Mesendoderm (in vitro differentiated cells): Measurements from ENCODE around the gene PGC.

Source experiments
- DNase-seq: peaks from one replicate; pipeline ENCODE4 v3.0.0; 2013
- H2AK5ac ChIP-seq: 2 replicates; pipeline ENCODE4 v1.6.1; 2013; ENCODE audit warnings: low read length, inconsistent platforms
- H2BK120ac ChIP-seq: 2 replicates; pipeline ENCODE4 v1.6.1; 2013; ENCODE audit warnings: low read depth, mild to moderate bottlenecking, low read length, moderate library complexity, mixed read lengths
- H2BK15ac ChIP-seq: replicated peaks from 2 replicates; pipeline ENCODE4 v1.6.1; 2013; ENCODE audit warnings: low read depth, mild to moderate bottlenecking, moderate library complexity
- H2BK5ac ChIP-seq: 2 replicates; pipeline ENCODE4 v1.6.1; 2013; ENCODE audit warnings: low read length, inconsistent platforms
- H3K18ac ChIP-seq: 2 replicates; pipeline ENCODE4 v1.6.1; 2013; ENCODE audit warnings: mild to moderate bottlenecking, low read length, mixed read lengths
- H3K23ac ChIP-seq: one replicate; pipeline ENCODE4 v1.6.1; 2013; ENCODE audit warnings: low read length
- H3K27ac ChIP-seq: 2 replicates; pipeline ENCODE4 v1.5.1; 2013; ENCODE audit warnings: low read depth, mild to moderate bottlenecking, inconsistent platforms, low read length, moderate library complexity
- H3K27me3 ChIP-seq: 2 replicates; pipeline ENCODE4 v1.6.1; 2013; ENCODE audit warnings: low read length, control low read depth, mild to moderate bottlenecking, inconsistent platforms; ENCODE audit not compliant: insufficient read depth, poor library complexity
- H3K36me3 ChIP-seq: 2 replicates; pipeline ENCODE4 v1.6.1; 2013; ENCODE audit warnings: low read length, inconsistent platforms; ENCODE audit not compliant: control insufficient read depth, insufficient read depth
- H3K4ac ChIP-seq: one replicate; pipeline ENCODE4 v1.6.1; 2013; ENCODE audit warnings: low read depth, mild to moderate bottlenecking, low read length, moderate library complexity
- H3K4me1 ChIP-seq: 2 replicates; pipeline ENCODE4 v1.6.1; 2013; ENCODE audit warnings: low read depth, low read length, inconsistent platforms; ENCODE audit not compliant: control insufficient read depth
- H3K4me2 ChIP-seq: 2 replicates; pipeline ENCODE4 v1.6.1; 2013; ENCODE audit warnings: low read length
- H3K4me3 ChIP-seq: 2 replicates; pipeline ENCODE4 v1.5.1; 2013; ENCODE audit warnings: mild to moderate bottlenecking, low read length
- H3K56ac ChIP-seq: one replicate; pipeline ENCODE4 v1.6.1; 2013; ENCODE audit warnings: low read length
- H3K79me1 ChIP-seq: 2 replicates; pipeline ENCODE4 v1.6.1; 2013; ENCODE audit warnings: low read length, inconsistent platforms
- H3K79me2 ChIP-seq: 2 replicates; pipeline ENCODE4 v1.6.1; 2013; ENCODE audit warnings: mild to moderate bottlenecking, low read length; ENCODE audit not compliant: control insufficient read depth, insufficient read depth
- H3K9ac ChIP-seq: 2 replicates; pipeline ENCODE4 v1.6.1; 2013; ENCODE audit warnings: low read length, inconsistent platforms
- H4K5ac ChIP-seq: one replicate; pipeline ENCODE4 v1.6.1; 2013; ENCODE audit warnings: low read length
- H4K8ac ChIP-seq: one replicate; pipeline ENCODE4 v1.6.1; 2013; ENCODE audit warnings: low read depth, mild to moderate bottlenecking, control low read depth, low read length, moderate library complexity
- WGBS: extraction: QIAGEN DNeasy Blood & Tissue Kit; methylation state at CpG from one replicate; pipeline ENCODE4 v1.1.7; 2013; ENCODE audit warnings: low lambda C conversion rate, missing lambda C conversion rate; ENCODE audit not compliant: insufficient coverage; ENCODE audit errors: extremely low coverage; 5-methylcytosine and 5-hydroxymethylcytosine counted together

The PGC gene

DNA sequence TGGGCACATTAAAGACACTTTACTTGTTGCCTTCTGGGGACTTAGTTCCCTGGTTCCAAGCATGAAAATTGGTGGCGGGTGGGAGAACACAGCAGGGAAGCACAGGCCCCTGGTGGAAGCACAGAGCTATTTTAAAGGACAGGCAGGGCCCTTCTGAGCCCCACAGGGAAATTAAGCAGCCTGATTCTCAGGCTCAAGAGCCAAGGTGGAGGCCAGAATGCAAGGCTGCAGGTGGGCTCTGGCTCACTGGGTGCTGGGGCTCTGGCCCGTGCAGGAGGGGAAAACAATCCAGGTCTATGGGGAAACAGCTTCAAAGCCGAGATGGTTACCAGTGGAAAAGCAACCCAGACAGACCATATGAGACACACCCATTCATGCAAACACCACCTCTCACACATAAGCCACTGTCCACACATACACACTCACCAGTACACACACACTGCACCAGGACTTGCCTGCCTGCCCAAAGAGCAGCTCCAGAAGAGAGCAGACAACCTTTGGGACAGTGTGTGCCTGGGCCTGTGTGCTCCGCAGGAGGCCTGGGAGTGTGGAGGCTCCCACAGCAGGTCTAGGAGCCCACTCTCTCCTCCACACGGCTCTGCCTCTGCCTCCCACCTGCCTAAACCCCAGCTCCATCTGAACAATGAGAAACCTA, 42.4 kb downstream of the PGC start:
- no peaks in the 10 kb centered on the region for H3K27me3 ChIP-seq
- no CpG with 5 or more reads among the region's 5 CpGs for WGBS
- H3K4me2 ChIP-seq: no peak overlapping the region
- no peaks in the 10 kb centered on the region for H3K79me1 ChIP-seq
- H3K36me3 ChIP-seq: no peaks in the 10 kb centered on the region
- DNase-seq: no peak
- no peak overlapping the region for H3K18ac ChIP-seq
- H3K79me2 ChIP-seq: no peaks in the 10 kb centered on the region
- no peak overlapping the region for H3K56ac ChIP-seq
- H4K8ac ChIP-seq: no peak overlapping the region
- H3K23ac ChIP-seq: no peak overlapping the region
- H4K5ac ChIP-seq: no peak overlapping the region
- no peak overlapping the region for H2AK5ac ChIP-seq
- no peak overlapping the region for H2BK5ac ChIP-seq
- no peaks in the 10 kb centered on the region for H3K4me1 ChIP-seq
- H3K9ac ChIP-seq: no peak overlapping the region
- H3K27ac ChIP-seq: no peak overlapping the region
- no peak overlapping the region for H3K4me3 ChIP-seq
- no peak overlapping the region for H2BK120ac ChIP-seq
- H3K4ac ChIP-seq: no peak overlapping the region
- no peak overlapping the region for H2BK15ac ChIP-seq

DNA sequence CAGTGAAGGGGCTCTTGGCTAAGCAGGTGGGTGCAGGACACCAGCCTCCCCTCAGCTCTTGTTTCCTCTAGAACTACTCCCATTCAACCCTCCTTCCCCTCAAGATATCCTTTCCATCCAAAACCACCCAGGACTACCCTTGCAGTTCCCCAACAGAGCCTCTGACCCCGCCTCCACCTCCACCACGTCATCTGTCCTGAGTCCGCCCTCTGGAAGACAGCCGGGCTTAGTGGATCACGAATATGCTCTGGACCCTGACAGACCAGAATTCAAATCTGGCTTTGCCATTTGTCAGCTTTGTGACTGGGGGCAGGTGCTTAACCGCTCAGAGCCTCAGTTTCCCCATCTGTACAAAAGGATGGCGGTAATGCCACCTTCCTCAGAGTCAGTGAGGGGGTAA, 43.2 kb downstream of the PGC start:
- H3K23ac ChIP-seq: no peak overlapping the region
- H3K79me1 ChIP-seq: no peaks in the 10 kb centered on the region
- no peak overlapping the region for H3K9ac ChIP-seq
- H3K4me2 ChIP-seq: no peak overlapping the region
- no peak for DNase-seq
- H2AK5ac ChIP-seq: no peak overlapping the region
- H3K4ac ChIP-seq: no peak overlapping the region
- H3K56ac ChIP-seq: no peak overlapping the region
- H3K27me3 ChIP-seq: no peaks in the 10 kb centered on the region
- no peak overlapping the region for H4K5ac ChIP-seq
- H2BK5ac ChIP-seq: no peak overlapping the region
- no peak overlapping the region for H2BK15ac ChIP-seq
- no peak overlapping the region for H4K8ac ChIP-seq
- no peaks in the 10 kb centered on the region for H3K36me3 ChIP-seq
- H3K79me2 ChIP-seq: no peaks in the 10 kb centered on the region
- H3K18ac ChIP-seq: no peak overlapping the region
- H2BK120ac ChIP-seq: no peak overlapping the region
- H3K4me1 ChIP-seq: no peaks in the 10 kb centered on the region
- no CpG with 5 or more reads among the region's 7 CpGs for WGBS
- H3K27ac ChIP-seq: no peak overlapping the region
- no peak overlapping the region for H3K4me3 ChIP-seq

DNA sequence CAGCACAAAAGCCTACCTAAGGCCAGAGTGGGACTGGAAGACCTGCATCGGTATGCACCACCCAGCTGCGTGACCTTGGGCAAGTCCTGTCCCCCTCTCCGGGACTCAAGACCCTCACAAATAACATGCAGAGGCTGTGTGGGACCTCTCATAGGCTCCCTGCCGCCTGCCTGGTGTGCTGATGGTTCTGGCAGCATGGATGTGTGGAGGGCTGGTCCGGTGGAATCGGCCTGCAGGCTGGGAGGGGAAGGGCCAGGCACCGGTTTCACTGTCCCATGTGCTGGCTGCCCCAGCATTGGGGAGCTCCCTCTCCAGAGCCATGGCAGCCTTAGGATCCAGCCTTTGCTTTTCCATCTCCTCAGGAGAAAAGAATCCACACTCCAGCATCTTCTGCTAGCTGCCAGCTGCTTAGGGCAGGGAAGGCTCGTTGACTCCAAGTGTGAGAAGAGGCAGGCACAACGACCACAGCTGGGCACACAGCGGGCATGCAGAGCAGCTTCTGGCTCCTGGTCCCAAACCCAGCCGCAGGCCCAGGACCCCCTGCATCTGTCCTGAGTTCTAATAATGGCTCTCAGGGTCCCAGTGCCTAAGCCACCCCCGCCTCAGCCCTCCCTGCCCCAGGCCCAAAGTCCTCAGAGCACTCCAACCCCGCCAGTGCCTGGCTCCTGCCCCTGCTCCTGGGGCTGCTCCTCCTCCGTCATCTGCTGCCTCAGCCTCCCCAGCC, 44.3 kb downstream of the PGC start:
- no peak overlapping the region for H2BK15ac ChIP-seq
- no peak overlapping the region for H2BK120ac ChIP-seq
- H4K8ac ChIP-seq: no peak overlapping the region
- no peak overlapping the region for H3K4me2 ChIP-seq
- H4K5ac ChIP-seq: no peak overlapping the region
- H3K4me3 ChIP-seq: no peak overlapping the region
- H3K79me1 ChIP-seq: no peaks in the 10 kb centered on the region
- H3K4me1 ChIP-seq: no peaks in the 10 kb centered on the region
- H3K79me2 ChIP-seq: no peaks in the 10 kb centered on the region
- H3K56ac ChIP-seq: no peak overlapping the region
- no peak overlapping the region for H3K18ac ChIP-seq
- H3K23ac ChIP-seq: no peak overlapping the region
- H2BK5ac ChIP-seq: no peak overlapping the region
- no peak overlapping the region for H2AK5ac ChIP-seq
- no peak for DNase-seq
- no peaks in the 10 kb centered on the region for H3K27me3 ChIP-seq
- H3K36me3 ChIP-seq: no peaks in the 10 kb centered on the region
- no peak overlapping the region for H3K27ac ChIP-seq
- H3K9ac ChIP-seq: no peak overlapping the region
- H3K4ac ChIP-seq: no peak overlapping the region
- WGBS: no CpG with 5 or more reads among the region's 14 CpGs

DNA sequence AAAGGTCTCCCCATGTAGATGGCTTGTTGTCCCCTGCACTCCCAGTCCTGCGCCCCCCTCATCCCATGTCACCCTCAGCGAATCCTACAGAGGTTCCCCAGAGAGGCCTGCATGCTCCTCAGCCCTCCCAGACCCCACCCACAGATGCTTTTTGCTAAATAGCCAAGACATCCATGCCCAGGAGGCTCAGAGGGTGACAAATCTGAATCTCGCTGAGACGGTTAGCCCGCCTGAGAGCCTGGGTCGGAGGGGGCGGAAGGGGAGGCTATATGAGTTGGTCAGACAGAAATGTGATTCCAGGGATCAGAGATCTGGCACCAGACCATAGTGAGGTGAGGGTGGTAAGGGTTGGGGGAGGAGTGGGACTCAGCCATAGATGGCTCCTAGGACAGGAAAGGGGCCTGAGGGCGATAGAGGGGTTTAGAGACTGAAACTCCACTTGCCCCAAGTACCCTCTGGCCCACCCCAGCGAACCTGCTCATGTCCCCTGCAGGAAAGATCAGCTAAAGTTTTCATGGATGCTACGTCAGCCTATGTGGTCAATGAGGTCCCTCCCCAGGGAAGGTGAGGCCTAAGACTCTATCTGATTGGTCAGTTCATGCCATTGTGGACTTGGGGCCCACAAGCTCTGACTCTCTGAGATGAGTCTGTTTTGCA, 45.0 kb downstream of the PGC start:
- H3K23ac ChIP-seq: no peak overlapping the region
- no peak overlapping the region for H3K18ac ChIP-seq
- no peak overlapping the region for H3K4me2 ChIP-seq
- no peak overlapping the region for H2BK120ac ChIP-seq
- H3K27me3 ChIP-seq: no peaks in the 10 kb centered on the region
- H3K79me2 ChIP-seq: no peaks in the 10 kb centered on the region
- no peak for DNase-seq
- H2BK15ac ChIP-seq: no peak overlapping the region
- WGBS: no CpG with 5 or more reads among the region's 10 CpGs
- no peak overlapping the region for H3K27ac ChIP-seq
- H3K56ac ChIP-seq: no peak overlapping the region
- H2AK5ac ChIP-seq: no peak overlapping the region
- no peak overlapping the region for H3K9ac ChIP-seq
- H3K36me3 ChIP-seq: no peaks in the 10 kb centered on the region
- H4K5ac ChIP-seq: no peak overlapping the region
- H3K4ac ChIP-seq: no peak overlapping the region
- no peak overlapping the region for H2BK5ac ChIP-seq
- H3K79me1 ChIP-seq: no peaks in the 10 kb centered on the region
- H4K8ac ChIP-seq: no peak overlapping the region
- H3K4me3 ChIP-seq: no peak overlapping the region
- H3K4me1 ChIP-seq: no peaks in the 10 kb centered on the region

- Histone ChIP-seq H3K4ac (no peak overlapping the region), H2BK5ac (peak overlapping the region; percentile 37), H3K4me3 (no peak overlapping the region), H3K36me3 (no peaks in the 10 kb centered on the region), H3K79me1 (no peaks in the 10 kb centered on the region), H2AK5ac (no peak overlapping the region), H4K5ac (no peak overlapping the region), H3K56ac (peak overlapping the region; percentile 65), H3K18ac (no peak overlapping the region), H3K9ac (no peak overlapping the region), H2BK15ac (no peak overlapping the region), H4K8ac (no peak overlapping the region), H2BK120ac (no peak overlapping the region), H3K27ac (no peak overlapping the region), H3K4me2 (no peak overlapping the region), H3K4me1 (no peaks in the 10 kb centered on the region), H3K79me2 (no peaks in the 10 kb centered on the region), H3K23ac (no peak overlapping the region), H3K27me3 (no peaks in the 10 kb centered on the region)
- DNase-seq: peak; percentile 47
- WGBS: no CpG with 5 or more reads among the region's 20 CpGs
These were observed 46.5 kb downstream of the PGC start for GRCh38 chr6:41700463-41701347.
